ENCODE data around the gene ANTXR1.

Gene ANTXR1

GRCh38 chr2:69181806-69182427 is 168.9 kb downstream of the ANTXR1 start:
- no peak for DNase-seq (ENCODE audit: low spot score)

- no peak for DNase-seq (ENCODE audit: low spot score)
Observed at GRCh38 chr2:69183659-69184058, 170.7 kb downstream of the ANTXR1 start.

DNA sequence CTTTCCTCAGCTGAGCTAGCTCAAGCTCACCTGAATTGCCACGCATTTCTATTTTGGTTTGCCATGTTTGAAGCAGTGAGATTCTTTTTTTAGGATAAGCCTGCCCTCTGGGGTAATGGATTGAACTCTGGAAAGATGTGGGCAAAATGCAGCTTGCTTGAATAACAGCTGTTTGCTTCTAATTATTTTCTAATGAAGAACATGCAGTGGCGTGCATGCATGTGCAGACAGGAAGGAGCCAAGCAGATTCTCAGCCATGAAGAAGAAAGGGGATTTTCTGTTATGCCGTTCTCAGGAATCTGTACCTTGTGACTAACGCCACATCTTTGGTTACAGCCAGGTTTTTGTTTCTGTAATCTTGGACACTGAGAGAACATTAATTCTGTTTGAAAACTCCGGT is 171.2 kb downstream of the ANTXR1 start:
- DNase-seq (ENCODE audit: low spot score), result no peak

- DNase-seq (ENCODE audit: low spot score), result no peak
Observed at GRCh38 chr2:69185807-69186206, 172.8 kb downstream of the ANTXR1 start.

DNA sequence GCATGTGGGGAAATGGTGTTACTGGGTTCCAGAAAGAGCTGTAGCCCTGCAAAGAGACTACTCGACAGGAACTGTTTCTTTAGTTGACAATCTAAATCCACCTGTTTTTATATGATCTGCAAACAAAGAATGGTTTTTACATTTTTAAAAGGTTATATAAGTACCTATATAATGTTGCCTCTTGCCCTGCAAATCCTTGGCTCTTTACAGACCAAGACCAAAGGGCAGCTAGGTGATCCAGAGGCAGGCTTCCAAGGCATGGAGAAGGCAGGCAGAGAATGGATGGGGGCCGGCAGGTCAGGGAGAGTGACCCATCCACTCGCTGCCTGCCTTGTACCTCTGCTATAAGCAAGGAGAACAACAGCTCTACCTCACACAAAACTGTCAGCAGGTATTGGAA is 173.6 kb downstream of the ANTXR1 start:
- DNase-seq (ENCODE audit: low spot score), result no peak

DNA sequence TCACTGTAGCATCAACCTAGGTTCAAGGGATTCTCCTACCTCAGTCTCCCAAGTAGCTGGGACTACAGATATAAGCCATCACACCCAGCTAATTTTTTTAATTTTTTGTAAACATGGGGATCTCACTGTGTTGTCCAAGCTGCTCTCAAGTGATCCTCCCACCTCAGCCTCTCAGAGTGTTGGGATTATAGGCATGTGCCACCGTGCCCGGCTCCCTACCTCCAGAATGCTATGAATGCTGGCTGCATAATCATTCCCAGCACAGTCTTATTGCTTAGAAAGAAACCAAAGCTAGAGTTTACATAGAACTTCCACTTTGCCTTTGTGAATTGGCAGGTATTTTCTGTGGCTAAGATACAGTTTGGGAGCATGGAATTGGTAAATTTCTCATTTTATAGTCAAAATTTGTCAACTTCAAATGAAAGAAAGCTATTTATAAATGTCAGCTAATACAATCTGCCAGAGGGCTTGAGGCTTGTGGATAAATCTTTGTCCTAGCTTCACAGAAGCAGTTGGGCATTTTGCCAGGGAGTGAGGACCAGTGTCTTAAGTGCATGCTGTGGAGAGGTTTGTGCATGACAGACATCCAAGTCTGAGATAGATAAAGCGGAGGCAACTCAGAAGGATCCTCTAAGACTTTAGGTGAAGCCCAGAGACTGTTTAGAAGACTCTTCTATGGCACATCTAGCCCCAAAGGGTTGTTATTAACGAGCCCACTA is 175.4 kb downstream of the ANTXR1 start:
- DNase-seq (ENCODE audit: low spot score), result peak; percentile 33

DNA sequence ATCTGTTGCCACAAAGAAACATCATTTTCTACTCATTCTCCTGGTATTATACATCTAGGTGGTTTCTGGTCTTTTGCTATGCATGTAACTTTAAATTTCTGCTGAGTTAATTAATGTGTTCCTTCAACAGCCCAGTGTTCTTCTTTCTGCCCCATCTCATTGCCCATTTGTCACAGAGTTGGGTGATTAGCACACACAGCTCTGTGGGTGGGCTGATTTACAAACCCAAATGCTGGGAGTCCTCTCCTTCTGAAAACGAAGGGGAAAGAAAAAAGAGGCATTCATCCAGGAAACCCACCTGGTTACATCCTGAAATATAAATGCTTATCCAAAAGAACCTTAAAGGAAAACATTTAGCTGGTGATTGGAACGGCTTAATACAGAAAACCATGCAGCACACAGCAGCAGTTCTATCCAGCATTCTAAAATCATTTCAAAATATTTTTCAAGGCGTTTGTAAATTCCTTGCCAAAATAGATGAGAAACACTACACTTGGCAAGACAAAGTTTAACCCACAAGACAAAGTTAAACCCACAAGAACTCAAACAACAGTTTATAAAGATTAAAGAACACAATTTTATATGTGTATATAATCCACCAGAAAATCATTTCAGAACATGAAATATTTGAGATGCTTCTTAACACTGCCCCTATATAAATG is 177.9 kb downstream of the ANTXR1 start:
- no peak for DNase-seq (ENCODE audit: low spot score)

DNA sequence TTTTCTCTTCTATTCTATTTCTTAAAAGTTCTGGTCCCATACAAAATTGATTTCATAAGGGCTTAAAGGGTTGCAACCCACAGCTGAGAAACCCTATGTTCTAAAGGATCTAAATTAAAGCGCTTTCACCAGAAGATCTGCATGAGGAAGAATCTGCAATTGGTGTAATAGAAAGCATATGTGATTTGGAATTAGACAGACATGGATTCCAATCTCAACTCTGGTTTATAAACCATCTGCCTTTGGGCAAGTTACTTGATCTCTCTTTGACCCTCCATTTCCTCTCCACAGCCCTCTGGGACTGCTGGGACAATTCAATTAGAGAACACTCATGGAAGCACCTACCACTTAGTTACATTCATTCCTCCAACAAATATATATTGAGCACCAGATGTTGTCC is 178.7 kb downstream of the ANTXR1 start:
- DNase-seq (ENCODE audit: low spot score), result no peak

DNA sequence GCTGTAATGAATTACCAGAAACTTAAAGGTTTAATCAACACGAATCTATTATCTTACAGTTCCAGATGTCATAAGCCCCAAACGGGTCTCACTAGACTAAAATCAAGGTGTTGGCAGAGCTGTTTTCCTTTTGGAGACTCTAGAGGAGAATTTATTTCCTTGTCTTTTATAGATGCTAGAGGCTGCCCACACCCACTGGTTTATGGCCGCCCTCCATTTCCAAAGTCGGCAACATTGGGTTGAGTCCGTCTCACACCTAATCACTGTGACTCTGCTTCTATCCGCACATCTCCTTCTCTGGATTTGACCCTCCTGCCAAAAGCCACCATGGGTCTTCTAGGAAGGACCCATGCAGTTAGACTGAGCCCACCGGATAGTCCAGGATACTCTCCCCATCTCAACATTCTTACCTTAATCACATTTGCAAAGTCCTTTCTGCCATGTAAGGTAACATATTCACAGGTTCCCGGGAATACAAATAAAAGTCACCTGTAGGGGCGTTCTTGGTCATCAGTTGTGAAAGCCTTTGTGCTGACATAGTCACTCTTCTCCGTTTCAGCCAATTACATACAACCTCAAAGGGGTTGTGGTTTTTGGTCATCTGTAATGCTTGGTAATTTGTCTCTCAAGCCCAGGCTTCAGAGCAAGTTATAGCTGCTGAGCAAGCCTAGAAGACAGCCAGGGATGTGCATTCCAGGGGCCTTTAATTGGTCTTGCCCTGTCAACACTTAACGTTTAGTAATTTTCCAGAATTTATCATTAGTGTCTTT is 179.4 kb downstream of the ANTXR1 start:
- DNase-seq (ENCODE audit: low spot score), result no peak

DNA sequence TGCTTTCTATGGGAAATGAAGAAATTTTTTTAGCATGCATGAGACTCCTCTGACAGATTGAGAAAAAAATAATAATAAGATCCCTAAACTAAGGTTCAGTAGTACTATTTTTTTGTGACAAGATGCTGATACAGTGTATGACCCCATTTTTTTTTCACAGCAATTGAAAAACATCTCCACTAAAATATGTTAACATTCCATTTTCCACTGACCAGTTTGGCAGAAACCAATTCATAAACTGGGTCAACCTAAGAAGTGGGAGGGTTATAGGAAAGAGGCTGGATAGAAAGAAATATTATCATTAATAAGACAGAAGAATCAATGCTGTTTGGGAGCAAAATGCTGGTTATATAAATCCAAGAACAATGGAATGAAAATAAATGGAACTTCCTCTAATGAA is 182.7 kb downstream of the ANTXR1 start:
- DNase-seq (ENCODE audit: low spot score), result no peak

GRCh38 chr2:69196327-69197117 is 183.5 kb downstream of the ANTXR1 start:
- no peak for DNase-seq (ENCODE audit: low spot score)

DNA sequence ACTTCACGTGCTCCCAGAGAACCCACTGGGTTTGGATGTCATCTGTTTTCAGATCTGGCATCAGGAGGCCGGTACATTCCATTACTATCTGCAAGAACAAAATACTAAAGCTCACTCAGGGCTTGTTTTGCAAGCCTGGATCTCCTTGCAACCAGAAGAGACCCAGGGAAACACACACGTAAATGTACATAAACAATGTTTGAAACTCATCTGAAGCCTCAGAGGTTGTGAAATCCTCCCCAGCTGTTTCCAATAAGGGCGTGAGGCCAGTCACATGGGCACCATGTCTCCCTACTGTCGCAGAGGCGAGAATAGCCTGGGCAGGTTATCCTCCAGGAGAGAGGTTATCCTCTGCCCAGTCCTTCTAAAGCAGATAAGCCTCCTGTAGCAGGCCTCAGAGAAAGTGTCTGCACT is 187.1 kb downstream of the ANTXR1 start:
- DNase-seq (ENCODE audit: low spot score), result no peak

DNA sequence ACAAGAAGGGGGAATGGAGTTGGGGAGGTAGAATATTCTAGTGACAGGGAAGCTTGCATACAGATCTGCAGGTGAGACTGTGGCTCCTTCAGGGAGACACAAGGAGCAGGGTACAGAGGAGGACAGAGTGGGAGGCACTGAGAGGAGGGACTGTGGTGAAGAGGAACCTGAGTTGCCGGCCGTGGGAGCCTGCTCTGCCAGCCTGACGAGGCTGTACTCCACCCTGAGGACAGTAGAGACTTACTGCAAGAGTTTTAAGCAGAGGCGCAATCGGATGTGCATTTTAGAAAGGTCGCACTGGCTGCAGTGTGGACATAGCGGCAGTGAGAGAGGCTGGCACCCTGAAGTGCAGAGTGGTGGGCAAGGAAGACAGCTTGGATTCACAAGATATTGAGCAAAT is 188.3 kb downstream of the ANTXR1 start:
- no peak for DNase-seq (ENCODE audit: low spot score)

DNA sequence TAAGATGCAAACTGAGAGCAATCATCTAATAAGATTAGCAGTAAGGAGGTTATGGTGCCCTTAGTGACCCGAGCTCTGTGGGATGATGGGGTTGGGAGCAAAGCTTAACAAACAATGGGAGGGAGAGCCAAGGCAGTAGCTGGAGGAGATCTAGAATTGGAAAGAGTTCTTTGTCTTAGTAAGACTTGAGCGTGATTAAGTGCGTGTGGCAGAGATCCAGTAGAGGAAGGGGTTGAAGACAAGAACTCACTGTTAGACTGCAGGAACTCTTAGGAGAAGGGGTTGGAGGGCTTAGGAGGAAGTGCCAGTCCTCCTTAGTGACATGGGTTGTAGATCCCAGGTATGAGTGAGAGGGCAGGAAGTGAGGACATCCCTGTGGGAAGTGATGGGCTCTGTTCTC is 189.3 kb downstream of the ANTXR1 start:
- no peak for DNase-seq (ENCODE audit: low spot score)

GRCh38 chr2:69203166-69203985 is 190.4 kb downstream of the ANTXR1 start:
- no peak for DNase-seq (ENCODE audit: low spot score)

DNA sequence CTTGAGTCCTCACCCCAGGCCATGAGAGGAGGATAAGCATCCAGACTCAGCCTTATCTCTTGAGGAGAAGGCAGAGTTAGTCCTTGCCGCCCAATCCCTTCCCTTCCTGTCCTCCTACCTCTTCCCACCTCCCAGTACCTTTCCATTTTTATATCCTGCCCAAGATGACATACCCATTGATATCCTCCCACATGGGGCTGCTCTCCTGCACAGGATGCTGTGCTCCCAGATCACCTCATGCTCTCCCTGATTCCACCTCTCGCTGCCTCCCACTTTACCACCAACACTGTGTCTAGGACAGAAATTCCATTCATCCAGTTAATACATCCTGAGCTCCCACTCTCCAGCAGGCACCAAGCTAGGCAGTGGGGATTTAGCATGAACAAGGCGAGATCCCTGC is 191.7 kb downstream of the ANTXR1 start:
- DNase-seq (ENCODE audit: low spot score), result no peak

DNA sequence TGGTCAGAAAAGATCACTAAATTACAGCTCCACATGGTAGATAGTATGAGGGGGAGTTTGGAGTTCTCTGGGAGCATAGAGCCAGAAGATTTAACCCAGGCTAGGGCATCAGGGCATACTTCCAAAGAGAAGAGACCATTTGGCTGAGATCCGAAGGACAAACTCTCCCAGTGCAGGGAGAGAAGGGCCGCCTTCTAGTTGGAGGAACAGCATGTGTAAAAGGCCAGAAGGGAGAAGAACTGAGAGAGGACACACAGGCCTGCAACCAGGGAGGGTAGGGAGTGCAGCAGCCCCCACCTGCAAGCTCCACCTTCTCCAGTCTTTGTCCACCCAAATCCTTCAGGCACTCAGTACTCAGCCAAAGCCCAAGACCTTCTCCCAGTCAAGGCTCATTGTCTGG is 192.1 kb downstream of the ANTXR1 start:
- no peak for DNase-seq (ENCODE audit: low spot score)

- no peak for DNase-seq (ENCODE audit: low spot score)
Observed at GRCh38 chr2:69205491-69205890, 192.5 kb downstream of the ANTXR1 start.

- no peak for DNase-seq (ENCODE audit: low spot score)
Observed at GRCh38 chr2:69208023-69208595, 195.1 kb downstream of the ANTXR1 start.

GRCh38 chr2:69209482-69209881 is 196.5 kb downstream of the ANTXR1 start:
- DNase-seq (ENCODE audit: low spot score), result no peak

GRCh38 chr2:69210385-69210784 is 197.4 kb downstream of the ANTXR1 start:
- no peak for DNase-seq (ENCODE audit: low spot score)

Measured in Ammon's horn (tissue), 1 donor.